A549 treated with CpdA at 1 μM for 4 hours (cell line): Measurements from ENCODE around the gene PGRMC1. TPM values are rescaled to one million over a fixed set of nuclear protein-coding genes. Genes with fewer than 3 reads are reported as not detected.

Experiments used
- total RNA-seq: library from RNA; stranded (reverse); fragments of 200-300 nt; extraction: Qiagen RNA extraction; gene quantifications from 5 replicates; pipeline ENCODE4 v1.2.3, GENCODE V29; 2022; ENCODE audit warnings: low read depth

The PGRMC1 gene
- total RNA-seq, result 141 to 160 TPM (median 150 TPM) in 5 replicates

DNA sequence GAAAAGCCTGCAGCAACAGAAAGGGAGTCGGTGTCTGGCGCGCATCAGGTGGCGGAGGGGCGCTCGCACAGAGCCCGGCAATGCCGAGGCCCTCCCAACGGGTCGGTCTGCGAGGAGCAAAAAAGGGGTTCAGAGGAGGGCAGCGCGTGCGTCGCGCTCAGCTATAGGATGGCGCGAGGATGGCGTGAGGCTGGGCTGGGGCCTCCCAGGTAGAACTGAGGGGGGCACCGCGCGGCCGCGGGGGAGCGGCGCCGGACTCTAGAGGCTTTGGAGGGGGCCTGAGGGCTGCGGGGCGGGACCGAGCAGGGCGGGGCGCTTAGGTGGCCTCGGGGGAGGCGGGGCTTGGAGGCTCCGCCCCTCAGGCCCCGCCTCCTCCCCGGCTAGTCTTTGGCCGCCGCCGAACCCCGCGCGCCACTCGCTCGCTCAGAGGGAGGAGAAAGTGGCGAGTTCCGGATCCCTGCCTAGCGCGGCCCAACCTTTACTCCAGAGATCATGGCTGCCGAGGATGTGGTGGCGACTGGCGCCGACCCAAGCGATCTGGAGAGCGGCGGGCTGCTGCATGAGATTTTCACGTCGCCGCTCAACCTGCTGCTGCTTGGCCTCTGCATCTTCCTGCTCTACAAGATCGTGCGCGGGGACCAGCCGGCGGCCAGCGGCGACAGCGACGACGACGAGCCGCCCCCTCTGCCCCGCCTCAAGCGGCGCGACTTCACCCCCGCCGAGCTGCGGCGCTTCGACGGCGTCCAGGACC is at the start of gene PGRMC1:
PGRMC1 (plus strand) TSS at position 414 of the 751 bp plus-strand sequence; CDS start at position 493, 79 bp downstream.

Other genes starting within 250 kb of the PGRMC1 start
- not detected in 5 replicates for gene CT47C1, start 163.3 kb upstream of the PGRMC1 start, total RNA-seq
- not detected in 5 replicates for gene KIAA1210, start 108.5 kb upstream of the PGRMC1 start, total RNA-seq
- 27.0 to 33.2 TPM (median 30.6 TPM) in 5 replicates for gene SLC25A43, start 163.1 kb downstream of the PGRMC1 start, total RNA-seq
- 690 to 777 TPM (median 741 TPM) in 5 replicates for gene SLC25A5, start 232.2 kb downstream of the PGRMC1 start, total RNA-seq